H1 (cell line): ENCODE results near the gene TAS2R13. TPM values are rescaled to one million over a fixed set of nuclear protein-coding genes. Genes with fewer than 3 reads are reported as not detected.

Experiments used
- ASH2L ChIP-seq: fragments of 200-600, 300-600 bp; sonication (generic); IDR thresholded peaks from one replicate; pipeline ENCODE4 v1.7.1; 2017; ENCODE audit warnings: low read length
- ATF2 ChIP-seq: IDR thresholded peaks from 2 replicates; pipeline ENCODE4 v1.6.1; 2012; ENCODE audit warnings: low read length, inconsistent platforms
- BRCA1 ChIP-seq: IDR thresholded peaks from 2 replicates; pipeline ENCODE4 v1.6.1; 2012; ENCODE audit warnings: low read depth, low read length, improper control_type of control experiment
- CHD7 ChIP-seq: fragments of 300-600 bp; sonication (generic); IDR thresholded peaks from 2 replicates; pipeline ENCODE4 v1.7.1; 2012; ENCODE audit warnings: low read length, moderate library complexity, mild to moderate bottlenecking, inconsistent platforms; ENCODE audit not compliant: insufficient replicate concordance
- CREB1 ChIP-seq: IDR thresholded peaks from 2 replicates; pipeline ENCODE4 v1.6.1; 2012; ENCODE audit warnings: inconsistent platforms
- CTBP2 ChIP-seq: IDR thresholded peaks from 2 replicates; pipeline ENCODE4 v1.7.0; 2011; ENCODE audit warnings: borderline replicate concordance, mild to moderate bottlenecking, moderate library complexity, mixed read lengths, low read length; ENCODE audit not compliant: insufficient read depth, insufficient read length
- RFX5 ChIP-seq: IDR thresholded peaks from 2 replicates; pipeline ENCODE4 v1.6.1; 2011; ENCODE audit warnings: low read depth, low read length, improper control_type of control experiment, borderline replicate concordance
- SIRT6 ChIP-seq: IDR thresholded peaks from one replicate; pipeline ENCODE4 v1.7.1; 2012; ENCODE audit warnings: low read length, inconsistent platforms
- TEAD4 ChIP-seq: IDR thresholded peaks from 2 replicates; pipeline ENCODE4 v1.6.1; 2012; ENCODE audit warnings: low read depth, low read length, inconsistent platforms, mixed read lengths
- USF2 ChIP-seq: IDR thresholded peaks from 2 replicates; pipeline ENCODE4 v1.6.1; 2011; ENCODE audit warnings: low read length, improper control_type of control experiment
- polyA plus RNA-seq, 7 experiments: library from polyadenylated mRNA; depleted of rRNA in 3 of 7; stranded (reverse) in 5 of 7; unstranded in 2 of 7; fragments of >200 nt in 5 of 7; fragments of 200-250 nt in 2 of 7; gene quantifications; 1 replicate in 5 of 7; 2 replicates in 1 of 7; 4 replicates in 1 of 7; pipeline versions ENCODE4 v1.2.1 to v1.2.3, GENCODE V29; 2011 to 2013; ENCODE audit warnings: missing spikeins in 2 of 7, mixed read lengths in 2 of 7
- total RNA-seq: library from RNA; stranded (reverse); fragmentation: NEBNext Ultra II Directional; extraction: Animal tissue kit (Norgen Biotek cat#: 25700); gene quantifications from 2 replicates; pipeline ENCODE4 v1.2.1, GENCODE V29; 2021

Gene TAS2R13
- total and polyA plus RNA-seq, 2 of the 8 experiments (the other 6 are each of a cell fraction or from before 2014, with no cell fraction given): 0.09 to 0.17 TPM

- no peak for TF ChIP-seq CHD7
- no peak for TF ChIP-seq ASH2L
- no peak for TF ChIP-seq BRCA1
- TF ChIP-seq USF2: no peak
- no peak for TF ChIP-seq SIRT6
- no peak for TF ChIP-seq CREB1
- no peak for TF ChIP-seq RFX5
- no peak for TF ChIP-seq TEAD4
- TF ChIP-seq ATF2: no peak
- TF ChIP-seq CTBP2: no peak
- TF ChIP-seq, all 59 proteins: peak for 0
Measured at GRCh38 chr12:10900530-10900929, 8.8 kb downstream of the TAS2R13 start (continued).
